Muscle of leg (tissue), 11 donors: ENCODE data around the gene UTS2. TPM values are rescaled to one million over a fixed set of nuclear protein-coding genes. Genes with fewer than 3 reads are reported as not detected.
A peak's percentile ranks its signal among the peaks of the same experiment; 100 is the strongest.

Source experiments
- DNase-seq: peaks from one replicate; pipeline ENCODE4 v3.0.0; 2013
- H3K27ac ChIP-seq: one replicate; pipeline ENCODE4 v1.5.1; 2013; ENCODE audit warnings: mild to moderate bottlenecking, low read length, control low read depth
- H3K27me3 ChIP-seq: one replicate; pipeline ENCODE4 v1.6.1; 2013; ENCODE audit warnings: low read length; ENCODE audit not compliant: control insufficient read depth, insufficient read depth
- H3K36me3 ChIP-seq: one replicate; pipeline ENCODE4 v1.6.1; 2013; ENCODE audit warnings: low read length; ENCODE audit not compliant: control insufficient read depth, insufficient read depth
- H3K4me1 ChIP-seq: one replicate; pipeline ENCODE4 v1.6.1; 2013; ENCODE audit warnings: low read length; ENCODE audit not compliant: control insufficient read depth, insufficient read depth
- H3K4me3 ChIP-seq: one replicate; pipeline ENCODE4 v1.5.1; 2013; ENCODE audit warnings: low read length, control low read depth
- H3K9me3 ChIP-seq: replicated peaks from 2 replicates; pipeline ENCODE4 v1.6.1; 2013; ENCODE audit warnings: low read depth, low read length; ENCODE audit not compliant: control insufficient read depth
- WGBS: methylation state at CpG from one replicate; pipeline ENCODE4 v1.1.5; 2013; ENCODE audit warnings: missing lambda C conversion rate; ENCODE audit not compliant: insufficient coverage; 5-methylcytosine and 5-hydroxymethylcytosine counted together
- polyA plus RNA-seq, 8 donors: library from polyadenylated mRNA; unstranded; fragments of 120-200 nt; gene quantifications; one replicate each; pipeline versions ENCODE4 v1.2.1 to v1.2.3, GENCODE V29; 2013; ENCODE audit warnings: inconsistent platforms in 1 of 8, low replicate concordance in 1 of 8; ENCODE audit not compliant: insufficient read length in 8 of 8, insufficient read depth in 1 of 8
- total RNA-seq: library from RNA; stranded (reverse); fragments of 120-200 nt; gene quantifications from one replicate; pipeline ENCODE4 v1.2.4, GENCODE V29; 2013

The UTS2 gene
- total and polyA plus RNA-seq, 9 donors = 0.21 TPM; not detected in 8

DNA sequence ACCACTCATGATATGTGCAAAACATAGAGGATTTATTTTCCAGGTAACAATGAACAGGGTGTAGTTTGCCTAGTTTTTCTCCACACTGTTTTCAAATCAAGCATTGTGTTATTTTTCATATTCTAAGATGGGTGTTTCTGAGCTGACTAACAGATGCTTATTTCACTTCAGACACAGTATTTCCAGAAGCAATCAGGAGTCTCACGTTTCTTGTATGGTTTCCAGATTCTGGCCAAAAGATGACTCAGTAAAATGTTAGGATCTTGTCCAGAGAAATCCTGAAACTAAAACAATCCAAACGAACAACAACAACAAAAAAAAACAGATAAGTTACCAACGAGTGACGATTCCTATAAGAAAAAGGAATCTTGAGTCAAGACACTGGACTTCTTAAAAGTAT, 5.3 kb downstream of the UTS2 start:
- Histone ChIP-seq H3K36me3 (no peaks in the 10 kb centered on the region), H3K9me3 (no peaks in the 10 kb centered on the region), H3K27me3 (peaks cover 2% of the 10 kb centered on the region), H3K4me3 (no peak overlapping the region), H3K27ac (no peak overlapping the region), H3K4me1 (no peaks in the 10 kb centered on the region)
- peak; percentile 65 for DNase-seq
- WGBS = no CpG with 5 or more reads among the region's 4 CpGs

- 90% methylated on average over 2 of the region's 7 CpGs for WGBS
- Histone ChIP-seq H3K27me3 (peaks cover 2% of the 10 kb centered on the region), H3K9me3 (no peaks in the 10 kb centered on the region), H3K27ac (no peak overlapping the region), H3K36me3 (no peaks in the 10 kb centered on the region), H3K4me3 (no peak overlapping the region), H3K4me1 (no peaks in the 10 kb centered on the region)
- no peak for DNase-seq
These were observed 6.2 kb downstream of the UTS2 start for GRCh38 chr1:7846656-7847055.

DNA sequence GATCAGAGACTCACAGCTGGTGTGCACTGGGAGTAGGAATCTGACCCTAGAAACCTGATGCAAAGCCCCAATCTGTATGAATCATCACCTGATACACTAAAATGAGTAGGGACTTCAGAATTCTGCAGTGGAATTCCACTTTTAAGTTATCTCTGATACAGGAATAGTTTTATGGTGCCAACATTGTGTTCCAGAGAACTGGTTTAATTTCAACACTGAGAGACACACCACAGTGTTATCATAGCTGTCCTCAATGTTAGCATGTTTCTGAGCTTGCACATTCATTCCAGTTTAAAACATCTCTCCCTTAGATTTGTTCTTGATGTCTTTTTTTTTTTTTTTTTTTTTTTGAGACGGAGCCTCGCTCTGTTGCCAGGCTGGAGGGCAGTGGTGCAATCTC, 7.1 kb downstream of the UTS2 start:
- Histone ChIP-seq H3K9me3 (no peaks in the 10 kb centered on the region), H3K4me3 (no peak overlapping the region), H3K27ac (no peak overlapping the region), H3K4me1 (no peaks in the 10 kb centered on the region), H3K36me3 (no peaks in the 10 kb centered on the region), H3K27me3 (peaks cover 2% of the 10 kb centered on the region)
- no peak for DNase-seq
- 80% methylated on average over 1 of the region's 2 CpGs for WGBS

- Histone ChIP-seq H3K27ac (no peak overlapping the region), H3K36me3 (peaks cover 4% of the 10 kb centered on the region), H3K27me3 (no peaks in the 10 kb centered on the region), H3K4me3 (no peak overlapping the region), H3K4me1 (no peaks in the 10 kb centered on the region), H3K9me3 (peaks cover 14% of the 10 kb centered on the region)
- WGBS = no CpG with 5 or more reads among the region's 4 CpGs
- DNase-seq = no peak
These were observed 10.3 kb downstream of the UTS2 start for GRCh38 chr1:7842517-7842916.

- H3K4me1 ChIP-seq = no peaks in the 10 kb centered on the region
- no peak overlapping the region for H3K27ac ChIP-seq
- H3K4me3 ChIP-seq = no peak overlapping the region
- no peaks in the 10 kb centered on the region for H3K27me3 ChIP-seq
- WGBS = 100% methylated on average over 1 of the region's 3 CpGs
- DNase-seq = no peak
- H3K9me3 ChIP-seq = peaks cover 14% of the 10 kb centered on the region
- H3K36me3 ChIP-seq = peaks cover 11% of the 10 kb centered on the region
These were observed 13.3 kb downstream of the UTS2 start for GRCh38 chr1:7839526-7839925.

DNA sequence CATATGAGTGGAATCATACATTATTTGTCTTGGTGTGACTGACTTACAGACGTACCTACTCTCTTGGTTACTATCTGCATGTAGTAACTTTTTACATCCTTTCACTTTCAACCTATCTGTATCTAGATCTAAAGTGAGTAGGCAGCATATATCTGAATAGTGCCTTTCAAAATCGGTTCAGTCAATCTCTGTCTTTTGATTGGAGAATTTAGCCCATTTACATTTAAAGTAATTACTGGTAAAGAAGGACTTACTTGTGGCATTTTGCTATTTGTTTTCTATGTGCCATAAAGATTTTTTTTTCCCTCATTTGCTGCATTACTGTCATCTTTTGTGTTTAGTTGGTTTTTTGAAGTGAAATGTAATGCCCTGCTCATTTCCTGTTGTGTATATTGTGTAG, 14.2 kb downstream of the UTS2 start:
- H3K27ac ChIP-seq = no peak overlapping the region
- WGBS = no CpG with 5 or more reads among the region's 2 CpGs
- peaks cover 14% of the 10 kb centered on the region for H3K36me3 ChIP-seq

GRCh38 chr1:7833035-7833434, 19.8 kb downstream of the UTS2 start:
- Histone ChIP-seq H3K4me3 (no peak overlapping the region), H3K4me1 (no peaks in the 10 kb centered on the region), H3K9me3 (no peaks in the 10 kb centered on the region), H3K27me3 (no peaks in the 10 kb centered on the region), H3K36me3 (peaks cover 21% of the 10 kb centered on the region), H3K27ac (no peak overlapping the region)
- DNase-seq = no peak

More for the DNA sequence above, 14.2 kb downstream of the UTS2 start:
- H3K4me3 ChIP-seq = no peak overlapping the region
- no peaks in the 10 kb centered on the region for H3K4me1 ChIP-seq
- H3K27me3 ChIP-seq = no peaks in the 10 kb centered on the region
- DNase-seq = no peak
- peaks cover 14% of the 10 kb centered on the region for H3K9me3 ChIP-seq

DNA sequence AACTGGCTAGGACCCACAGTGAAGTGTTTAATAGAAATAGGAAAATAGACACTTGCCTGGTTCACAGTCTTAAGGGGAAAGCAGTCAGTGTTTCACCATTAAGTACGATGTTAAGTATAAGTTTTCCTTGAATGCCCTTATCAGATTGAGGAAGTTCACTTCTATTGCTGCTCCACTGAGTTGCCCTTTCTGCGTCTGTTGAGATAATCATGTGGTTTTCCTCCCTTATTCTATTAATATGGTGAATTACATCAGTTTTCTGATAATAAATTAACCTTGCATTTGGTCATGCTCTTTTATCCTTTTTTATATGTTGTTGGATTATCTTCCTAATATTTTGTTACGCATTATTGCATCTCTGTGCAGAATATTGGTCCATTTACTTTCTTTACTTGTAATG, 21.4 kb downstream of the UTS2 start:
- WGBS = no CpG with 5 or more reads among the region's 3 CpGs
- H3K27ac ChIP-seq = no peak overlapping the region

DNA sequence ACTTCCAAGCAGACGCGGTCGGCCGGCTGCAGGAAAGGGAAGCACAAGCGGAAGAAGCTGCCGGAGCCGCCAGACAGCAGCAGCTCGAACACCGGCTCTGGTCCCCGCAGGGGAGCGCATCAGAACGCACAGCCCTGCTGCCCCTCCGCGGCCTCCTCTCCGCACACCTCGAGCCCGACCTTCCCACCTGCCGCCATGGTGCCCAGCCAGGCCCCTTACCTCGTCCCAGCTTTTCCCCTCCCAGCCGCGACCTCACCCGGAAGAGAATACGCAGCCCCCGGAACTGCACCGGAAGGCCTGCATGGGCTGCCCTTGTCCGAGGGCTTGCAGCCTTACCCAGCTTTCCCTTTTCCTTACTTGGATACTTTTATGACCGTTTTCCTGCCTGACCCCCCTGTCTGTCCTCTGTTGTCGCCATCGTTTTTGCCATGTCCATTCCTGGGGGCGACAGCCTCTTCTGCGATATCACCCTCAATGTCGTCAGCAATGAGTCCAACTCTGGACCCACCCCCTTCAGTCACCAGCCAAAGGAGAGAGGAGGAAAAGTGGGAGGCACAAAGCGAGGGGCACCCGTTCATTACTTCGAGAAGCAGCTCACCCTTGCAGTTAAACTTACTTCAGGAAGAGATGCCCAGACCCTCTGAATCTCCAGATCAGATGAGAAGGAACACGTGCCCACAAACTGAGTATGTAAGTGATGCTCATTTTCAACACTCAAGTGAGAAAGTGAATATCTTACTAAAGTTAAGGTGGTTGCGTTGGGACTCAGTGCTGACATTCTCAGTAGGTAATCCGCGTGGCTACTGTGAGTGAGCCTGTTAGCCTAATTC, 25.5 kb downstream of the UTS2 start:
- peak overlapping the region; percentile 42 for H3K4me3 ChIP-seq
- no peaks in the 10 kb centered on the region for H3K27me3 ChIP-seq
- 71% methylated on average over 32 of the region's 39 CpGs for WGBS
- H3K36me3 ChIP-seq = peaks cover 17% of the 10 kb centered on the region
- no peak overlapping the region for H3K27ac ChIP-seq
- no peak for DNase-seq
- no peaks in the 10 kb centered on the region for H3K9me3 ChIP-seq
- H3K4me1 ChIP-seq = no peaks in the 10 kb centered on the region

More for the DNA sequence above, 21.4 kb downstream of the UTS2 start:
- no peaks in the 10 kb centered on the region for H3K9me3 ChIP-seq
- peaks cover 21% of the 10 kb centered on the region for H3K36me3 ChIP-seq
- DNase-seq = no peak
- H3K4me3 ChIP-seq = no peak overlapping the region
- H3K4me1 ChIP-seq = no peaks in the 10 kb centered on the region
- no peaks in the 10 kb centered on the region for H3K27me3 ChIP-seq

- peaks cover 17% of the 10 kb centered on the region for H3K36me3 ChIP-seq
- H3K4me3 ChIP-seq = no peak overlapping the region
- H3K27ac ChIP-seq = no peak overlapping the region
- H3K27me3 ChIP-seq = no peaks in the 10 kb centered on the region
- WGBS = no CpG with 5 or more reads among the region's 7 CpGs
- H3K4me1 ChIP-seq = no peaks in the 10 kb centered on the region
- no peaks in the 10 kb centered on the region for H3K9me3 ChIP-seq
- no peak for DNase-seq
These were observed 26.5 kb downstream of the UTS2 start for GRCh38 chr1:7826363-7826762.

- 91% methylated on average over 5 of the region's 8 CpGs for WGBS
- no peaks in the 10 kb centered on the region for H3K4me1 ChIP-seq
- DNase-seq = no peak
- H3K4me3 ChIP-seq = no peak overlapping the region
- H3K9me3 ChIP-seq = no peaks in the 10 kb centered on the region
- peaks cover 11% of the 10 kb centered on the region for H3K36me3 ChIP-seq
- no peak overlapping the region for H3K27ac ChIP-seq
- no peaks in the 10 kb centered on the region for H3K27me3 ChIP-seq
These were observed 28.2 kb downstream of the UTS2 start for GRCh38 chr1:7824701-7825100.
